Suprapubic skin (tissue), 4 donors: ENCODE data around the gene CHTF8. TPM values are rescaled to one million over a fixed set of nuclear protein-coding genes. Genes with fewer than 3 reads are reported as not detected.

Source experiments
- DNase-seq, 2 donors: peaks; one replicate each; pipeline ENCODE4 v3.0.0-alpha.2; 2019; ENCODE audit warnings: low spot score in 2 of 2
- H3K27ac ChIP-seq: fragments of 200-600 bp; sonication (generic); one replicate; pipeline ENCODE4 v1.5.1; 2019
- H3K27me3 ChIP-seq: fragments of 200-600 bp; sonication (generic); one replicate; pipeline ENCODE4 v1.5.1; 2019
- H3K36me3 ChIP-seq: fragments of 200-600 bp; sonication (generic); one replicate; pipeline ENCODE4 v1.5.1; 2019
- H3K4me1 ChIP-seq: fragments of 200-600 bp; sonication (generic); one replicate; pipeline ENCODE4 v1.5.1; 2019
- H3K4me3 ChIP-seq: fragments of 200-600 bp; sonication (generic); one replicate; pipeline ENCODE4 v1.5.1; 2019; ENCODE audit warnings: mild to moderate bottlenecking
- H3K9me3 ChIP-seq: fragments of 200-600 bp; sonication (generic); one replicate; pipeline ENCODE4 v1.5.1; 2019
- EP300 ChIP-seq: sonication (generic); formaldehyde crosslinking; IDR thresholded peaks from one replicate; pipeline ENCODE4 v1.6.1; 2017; ENCODE audit warnings: antibody characterized with exemption
- POLR2A ChIP-seq, 2 donors: fragments of 450-650 bp; IDR thresholded peaks; one replicate each; pipeline ENCODE4 v1.6.1; 2017; ENCODE audit warnings: antibody characterized with exemption in 2 of 2, mild to moderate bottlenecking in 2 of 2, moderate library complexity in 2 of 2
- POLR2AphosphoS5 ChIP-seq, 3 donors: sonication (generic); formaldehyde crosslinking; IDR thresholded peaks; one replicate each; pipeline ENCODE4 v1.6.1; 2017; ENCODE audit warnings: antibody characterized with exemption in 3 of 3
- WGBS: methylation state at CpG from one replicate; pipeline ENCODE4 v1.1.5; 2018; 5-methylcytosine and 5-hydroxymethylcytosine counted together
- total RNA-seq, 4 donors: library from RNA; depleted of rRNA; stranded (reverse); fragments of >200 nt; gene quantifications; one replicate each; pipeline ENCODE4 v1.1.0, GENCODE V29; 2016
- TF ChIP-seq, protein P1 (sequence below), 2 donors: fragments of 200-600 bp in 1 of 2; fragments of 450-650 bp in 1 of 2; sonication (generic) in 1 of 2; IDR thresholded peaks; one replicate each; pipeline ENCODE4 v1.5.1; 2016 to 2019; ENCODE audit warnings: antibody characterized with exemption in 2 of 2, mild to moderate bottlenecking in 1 of 2, moderate library complexity in 1 of 2

CHTF8 gene
- total RNA-seq, 4 donors from 2014 or later = 76.9 to 128 (median 90.0) TPM

DNA sequence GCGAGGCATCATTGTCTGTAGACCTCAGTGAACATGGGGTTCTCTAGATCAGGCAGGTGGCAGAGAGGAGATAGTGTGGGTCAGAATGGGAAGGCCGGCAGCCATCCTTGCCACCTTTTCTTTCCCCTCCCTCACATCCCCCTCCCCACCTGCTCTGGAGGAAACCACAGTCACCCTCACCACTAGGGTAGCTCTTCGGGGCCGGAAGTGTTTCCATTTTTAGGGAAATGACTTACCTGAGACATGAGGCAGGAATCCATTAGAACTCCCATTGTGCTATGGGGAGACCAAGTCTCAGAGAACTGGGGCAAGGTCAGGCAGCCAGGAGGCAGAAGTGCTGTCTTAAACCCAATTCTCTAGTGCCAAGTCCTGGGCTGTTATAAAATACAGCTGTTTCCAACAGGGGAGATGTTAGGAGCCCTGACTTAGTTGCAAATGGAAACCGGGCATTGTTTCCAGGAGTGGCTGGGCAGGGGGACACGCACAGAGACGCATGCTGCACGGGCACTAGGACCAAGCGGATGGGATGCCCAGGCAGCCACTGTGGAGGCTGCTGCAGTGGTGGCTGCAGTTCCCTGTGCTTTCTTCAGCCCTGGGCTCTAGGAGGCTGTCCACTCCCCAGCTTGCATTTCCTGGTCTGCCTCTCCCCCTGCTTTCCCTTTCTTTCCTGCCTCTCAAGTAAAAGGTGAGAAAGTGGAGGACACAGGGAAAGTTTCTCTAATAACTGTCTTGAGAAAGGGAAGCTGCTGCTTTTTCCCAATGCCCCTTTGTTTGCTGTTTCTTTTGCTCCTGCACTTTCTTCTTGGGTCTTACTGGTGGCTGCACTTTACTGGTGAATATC, 24.1 kb downstream of the CHTF8 start:
- peak in 1 of 2 donors; percentile 48 for DNase-seq
- H3K27ac ChIP-seq = no peak overlapping the region
- H3K9me3 ChIP-seq = no peaks in the 10 kb centered on the region
- 56% methylated on average over 9 of the region's 9 CpGs for WGBS
- peaks cover 19% of the 10 kb centered on the region for H3K36me3 ChIP-seq
- H3K4me3 ChIP-seq = peak overlapping the region; percentile 78
- peaks cover 51% of the 10 kb centered on the region for H3K4me1 ChIP-seq
- H3K27me3 ChIP-seq = peaks cover 7% of the 10 kb centered on the region
- TF ChIP-seq, protein P1, sequence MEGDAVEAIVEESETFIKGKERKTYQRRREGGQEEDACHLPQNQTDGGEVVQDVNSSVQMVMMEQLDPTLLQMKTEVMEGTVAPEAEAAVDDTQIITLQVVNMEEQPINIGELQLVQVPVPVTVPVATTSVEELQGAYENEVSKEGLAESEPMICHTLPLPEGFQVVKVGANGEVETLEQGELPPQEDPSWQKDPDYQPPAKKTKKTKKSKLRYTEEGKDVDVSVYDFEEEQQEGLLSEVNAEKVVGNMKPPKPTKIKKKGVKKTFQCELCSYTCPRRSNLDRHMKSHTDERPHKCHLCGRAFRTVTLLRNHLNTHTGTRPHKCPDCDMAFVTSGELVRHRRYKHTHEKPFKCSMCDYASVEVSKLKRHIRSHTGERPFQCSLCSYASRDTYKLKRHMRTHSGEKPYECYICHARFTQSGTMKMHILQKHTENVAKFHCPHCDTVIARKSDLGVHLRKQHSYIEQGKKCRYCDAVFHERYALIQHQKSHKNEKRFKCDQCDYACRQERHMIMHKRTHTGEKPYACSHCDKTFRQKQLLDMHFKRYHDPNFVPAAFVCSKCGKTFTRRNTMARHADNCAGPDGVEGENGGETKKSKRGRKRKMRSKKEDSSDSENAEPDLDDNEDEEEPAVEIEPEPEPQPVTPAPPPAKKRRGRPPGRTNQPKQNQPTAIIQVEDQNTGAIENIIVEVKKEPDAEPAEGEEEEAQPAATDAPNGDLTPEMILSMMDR (IDR thresholded peaks at IDR 0.05) = no peak
- TF ChIP-seq EP300 (no peak), POLR2A (IDR thresholded peaks at IDR 0.05) (no peak), POLR2AphosphoS5 (IDR thresholded peaks at IDR 0.05) (no peak)

DNA sequence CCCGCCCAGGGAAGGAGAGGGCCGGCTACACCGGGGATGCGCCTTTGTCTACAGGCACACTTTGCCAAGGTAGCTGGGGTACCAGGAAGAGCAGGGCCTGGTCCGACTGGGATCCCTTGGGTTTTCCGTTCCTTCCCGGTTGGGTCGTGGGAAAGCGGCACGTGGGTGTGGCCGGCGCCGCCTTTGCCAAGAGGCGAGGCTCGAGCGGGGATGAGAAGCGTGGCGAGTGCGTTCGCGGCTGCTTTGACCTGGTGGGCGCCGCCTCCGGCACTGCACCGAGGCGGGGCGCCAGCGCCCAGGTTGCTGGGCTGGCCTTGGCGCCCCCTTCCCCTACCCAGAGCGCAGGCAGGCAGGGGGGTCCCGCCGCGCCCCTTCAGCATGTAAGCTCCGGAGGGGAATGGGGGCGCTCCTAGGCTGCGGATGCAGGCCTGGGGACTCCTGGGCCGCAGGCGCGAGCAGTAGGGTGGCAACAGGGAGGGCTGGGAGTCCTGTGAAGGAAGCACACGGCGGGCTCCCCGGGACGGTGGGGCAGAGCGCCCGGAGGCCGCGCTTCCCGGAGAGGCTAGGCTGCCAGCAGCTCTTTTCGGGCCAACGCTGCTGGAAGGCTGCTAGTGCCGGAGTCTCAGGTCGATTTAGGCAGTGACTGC, 24.9 kb downstream of the CHTF8 start:
- TF ChIP-seq EP300 = no peak
- TF ChIP-seq POLR2A (IDR thresholded peaks at IDR 0.05) = no peak
- TF ChIP-seq, protein P1 (IDR thresholded peaks at IDR 0.05) = no peak
- no peak for TF ChIP-seq POLR2AphosphoS5 (IDR thresholded peaks at IDR 0.05)
- Histone ChIP-seq H3K4me1 (peaks cover 44% of the 10 kb centered on the region), H3K36me3 (peaks cover 15% of the 10 kb centered on the region), H3K27me3 (peaks cover 7% of the 10 kb centered on the region), H3K27ac (no peak overlapping the region), H3K9me3 (no peaks in the 10 kb centered on the region), H3K4me3 (peak overlapping the region; percentile 78)
- DNase-seq = peak in 1 of 2 donors; percentile 61
- WGBS = 4% methylated on average over 19 of the region's 52 CpGs

DNA sequence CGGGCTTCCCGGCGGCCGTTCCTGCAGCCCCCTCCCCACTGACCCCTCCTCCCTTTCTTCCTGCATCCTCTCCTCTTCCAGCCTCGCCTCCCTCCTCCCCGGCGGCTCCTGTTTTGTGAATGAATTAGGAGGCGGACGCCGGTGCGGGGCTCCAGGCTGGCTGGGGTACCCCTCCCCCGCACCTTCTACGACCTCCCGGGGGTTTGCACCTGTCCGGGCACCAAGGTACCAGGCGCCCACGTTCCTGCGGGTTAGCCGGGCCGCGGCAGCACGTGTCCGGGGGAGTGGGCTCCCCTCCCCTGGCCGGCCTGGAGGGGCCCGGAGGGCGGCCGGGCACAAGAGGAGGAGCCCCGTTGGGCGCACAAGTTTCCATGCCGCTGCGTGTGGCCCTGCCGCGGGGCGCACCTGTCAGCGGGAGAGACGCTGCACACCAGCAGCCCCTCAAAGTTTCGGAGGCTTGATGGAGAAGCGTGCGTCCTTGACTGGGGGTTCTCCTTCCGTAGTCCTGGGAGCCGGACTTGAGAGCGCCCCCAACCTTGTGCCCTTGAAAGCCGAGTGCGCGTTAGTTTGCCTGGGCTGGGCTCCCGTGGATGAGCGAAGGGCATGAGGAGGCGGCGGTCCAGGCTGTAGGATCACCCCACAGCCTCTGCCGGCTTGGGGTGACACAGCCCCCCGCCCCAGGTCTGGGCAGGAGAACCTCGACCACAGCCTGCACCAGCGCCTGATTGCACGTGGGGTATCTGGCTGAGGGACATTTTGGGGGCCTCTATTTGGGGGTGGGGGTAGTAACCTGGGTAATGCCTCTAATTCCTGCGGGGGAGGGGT, 25.7 kb downstream of the CHTF8 start:
- peak overlapping the region; percentile 78 for H3K4me3 ChIP-seq
- H3K27ac ChIP-seq = no peak overlapping the region
- DNase-seq = peak in 1 of 2 donors; percentile 60
- peaks cover 15% of the 10 kb centered on the region for H3K36me3 ChIP-seq
- no peaks in the 10 kb centered on the region for H3K9me3 ChIP-seq
- H3K4me1 ChIP-seq = peaks cover 38% of the 10 kb centered on the region
- WGBS = 3% methylated on average over 15 of the region's 55 CpGs
- TF ChIP-seq, protein P1 (IDR thresholded peaks at IDR 0.05) = no peak
- TF ChIP-seq POLR2AphosphoS5 (IDR thresholded peaks at IDR 0.05) (no peak), EP300 (no peak), POLR2A (IDR thresholded peaks at IDR 0.05) (no peak)
- peaks cover 7% of the 10 kb centered on the region for H3K27me3 ChIP-seq

DNA sequence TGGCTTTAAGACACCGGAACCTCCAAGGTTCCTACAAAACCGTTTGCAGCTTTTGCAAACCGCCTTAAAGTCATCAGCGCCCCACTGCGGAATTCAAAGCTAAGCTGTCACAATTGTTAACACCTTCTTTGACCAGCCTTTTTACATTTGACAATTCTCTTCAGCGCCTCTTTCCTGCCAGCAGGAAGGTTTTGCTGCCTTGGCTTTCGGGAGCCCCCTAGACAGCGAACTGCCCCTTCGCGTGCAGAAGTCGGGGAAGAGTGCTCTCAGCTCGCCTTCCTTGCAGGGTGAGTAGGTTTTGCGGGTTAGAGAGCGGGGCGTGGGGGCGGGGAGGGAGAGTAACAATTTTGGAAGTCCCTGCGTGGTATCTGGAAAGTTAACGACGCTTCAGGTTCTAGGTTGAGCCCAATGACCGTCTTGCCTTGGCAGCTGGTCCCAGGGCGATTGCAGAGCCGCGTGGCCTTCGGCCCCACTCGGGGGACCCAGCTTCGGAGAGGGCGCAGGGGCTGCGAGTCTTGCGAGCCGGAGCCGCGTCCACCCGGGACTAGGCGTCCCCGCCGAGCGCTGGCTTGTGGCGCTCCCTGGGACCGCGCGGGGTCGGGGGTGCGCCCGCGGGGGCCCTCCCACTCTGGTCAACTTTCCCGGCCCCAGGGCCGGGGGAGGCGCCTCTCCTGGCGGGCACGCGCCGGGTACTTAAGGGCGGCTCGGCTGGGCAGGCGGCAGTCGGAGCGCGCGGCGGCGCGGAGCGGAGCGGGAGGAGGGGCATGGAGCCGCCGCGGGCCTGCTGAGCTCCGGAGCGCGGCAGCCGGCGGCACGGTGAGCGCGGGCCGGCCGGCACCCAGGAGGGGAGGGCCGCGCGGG, 26.7 kb downstream of the CHTF8 start, which contains the start of gene HAS3:
Gene HAS3 (plus strand): TSS at position 153 of the 861 bp plus-strand sequence. CDS start 3,743 bp downstream, outside the sequence.
- peak in 1 of 2 donors; percentile 62 for DNase-seq
- peak within 1 kb of the TSS; percentile 78 for H3K4me3 ChIP-seq
- H3K9me3 ChIP-seq = no peaks in the 10 kb centered on the region
- TF ChIP-seq, protein P1 (IDR thresholded peaks at IDR 0.05) = no peak
- TF ChIP-seq POLR2AphosphoS5 (IDR thresholded peaks at IDR 0.05) = no peak
- TF ChIP-seq EP300 = no peak
- TF ChIP-seq POLR2A (IDR thresholded peaks at IDR 0.05) = no peak
- peaks cover 7% of the 10 kb centered on the region for H3K27me3 ChIP-seq
- H3K27ac ChIP-seq = peak within 1 kb of the TSS; percentile 56
- under 1% methylated on average over 53 of the region's 80 CpGs for WGBS
- peaks cover 36% of the 10 kb centered on the region for H3K4me1 ChIP-seq
- H3K36me3 ChIP-seq = peaks cover 14% of the 10 kb centered on the region
